CD1c-positive myeloid dendritic cell (primary cell): ENCODE data around the gene DAP.
"Not testable (repeated sequence)": the region's sequence is repeated elsewhere in the genome, so short reads cannot be mapped to it uniquely, and the experiment has no call there.

Source experiments
- DNase-seq: peaks from one replicate; pipeline ENCODE4 v3.0.0-alpha.2; 2016; ENCODE audit errors: extremely low spot score

DAP gene

GRCh38 chr5:10672146-10673016 lies 88.7 kb downstream of the DAP start:
- DNase-seq = no peak

- DNase-seq = peak; percentile 79
Measured at GRCh38 chr5:10671041-10672008, 89.7 kb downstream of the DAP start.

- DNase-seq = no peak
Measured at GRCh38 chr5:10669983-10670382, 91.1 kb downstream of the DAP start.

- DNase-seq = no peak
Measured at GRCh38 chr5:10668697-10669096, 92.3 kb downstream of the DAP start.

GRCh38 chr5:10667431-10668057 lies 93.5 kb downstream of the DAP start:
- no peak for DNase-seq

GRCh38 chr5:10666531-10667299 lies 94.3 kb downstream of the DAP start:
- no peak for DNase-seq

GRCh38 chr5:10665799-10666198 lies 95.2 kb downstream of the DAP start:
- no peak for DNase-seq

- not testable (repeated sequence) for DNase-seq
Measured at GRCh38 chr5:10664180-10664769, 96.8 kb downstream of the DAP start.

GRCh38 chr5:10663489-10664179 lies 97.4 kb downstream of the DAP start:
- no peak for DNase-seq

GRCh38 chr5:10662661-10663488 lies 98.2 kb downstream of the DAP start:
- DNase-seq = no peak

- DNase-seq = no peak
Measured at GRCh38 chr5:10662083-10662482, 99.0 kb downstream of the DAP start.

GRCh38 chr5:10661401-10661800 lies 99.6 kb downstream of the DAP start:
- DNase-seq = no peak

GRCh38 chr5:10660720-10661387 lies 100.2 kb downstream of the DAP start:
- DNase-seq = no peak

- no peak for DNase-seq
Measured at GRCh38 chr5:10660135-10660534, 100.9 kb downstream of the DAP start.

- no peak for DNase-seq
Measured at GRCh38 chr5:10658265-10658664, 102.8 kb downstream of the DAP start.

GRCh38 chr5:10655972-10656830 lies 104.8 kb downstream of the DAP start:
- no peak for DNase-seq

- no peak for DNase-seq
Measured at GRCh38 chr5:10655161-10655971, 105.7 kb downstream of the DAP start.
